GM12878 (cell line): Measurements from ENCODE around the gene NPEPPS. TPM values are rescaled to one million over a fixed set of nuclear protein-coding genes. Genes with fewer than 3 reads are reported as not detected.

ENCODE experiments used
- ATF3 ChIP-seq: IDR thresholded peaks from 2 replicates; pipeline ENCODE4 v1.6.1; 2011; ENCODE audit warnings: low read depth, mild to moderate bottlenecking, low read length, moderate library complexity, borderline replicate concordance; ENCODE audit errors: extremely low read depth
- BRCA1 ChIP-seq: IDR thresholded peaks from 2 replicates; pipeline ENCODE4 v1.6.1; 2011; ENCODE audit warnings: low read depth, low read length, improper control_type of control experiment
- ELK1 ChIP-seq: IDR thresholded peaks from 2 replicates; pipeline ENCODE4 v1.6.1; 2012; ENCODE audit warnings: low read depth, low read length, improper control_type of control experiment
- FOS ChIP-seq: IDR thresholded peaks from 3 replicates; pipeline ENCODE4 v1.6.1; 2011; ENCODE audit warnings: borderline replicate concordance; ENCODE audit not compliant: insufficient read length; ENCODE audit errors: extremely low read depth
- IKZF1 ChIP-seq: fragments of 450-650 bp; conservative IDR thresholded peaks from 2 replicates; pipeline ENCODE4 v1.6.1; 2017; ENCODE audit warnings: antibody characterized with exemption, mild to moderate bottlenecking
- JUNB ChIP-seq: IDR thresholded peaks from 2 replicates; pipeline ENCODE4 v1.6.1; 2016; ENCODE audit warnings: antibody characterized with exemption, mild to moderate bottlenecking
- KAT2A ChIP-seq: conservative IDR thresholded peaks from 2 replicates; pipeline ENCODE4 v1.6.1; 2011; ENCODE audit warnings: low read depth, low read length; ENCODE audit not compliant: control insufficient read depth
- KLF5 ChIP-seq: fragments of 450-650 bp; IDR thresholded peaks from 2 replicates; pipeline ENCODE4 v1.6.1; 2014; ENCODE audit warnings: mild to moderate bottlenecking; ENCODE audit not compliant: partially characterized antibody
- LARP7 ChIP-seq: fragments of 450-650 bp; IDR thresholded peaks from 2 replicates; pipeline ENCODE4 v1.6.1; 2017; ENCODE audit warnings: mild to moderate bottlenecking
- MYB ChIP-seq: fragments of 150-350 bp; IDR thresholded peaks from 2 replicates; pipeline ENCODE4 v1.6.1; 2014; ENCODE audit warnings: mild to moderate bottlenecking, low read depth, low read length, borderline replicate concordance
- NKRF ChIP-seq: fragments of 450-650 bp; conservative IDR thresholded peaks from 2 replicates; pipeline ENCODE4 v1.6.1; 2017; ENCODE audit warnings: mild to moderate bottlenecking, moderate library complexity
- NR2C1 ChIP-seq: fragments of 450-650 bp; IDR thresholded peaks from 2 replicates; pipeline ENCODE4 v1.6.1; 2017; ENCODE audit warnings: antibody characterized with exemption, mild to moderate bottlenecking, moderate library complexity
- PAX5 ChIP-seq: IDR thresholded peaks from 2 replicates; pipeline ENCODE4 v1.6.1; 2011; ENCODE audit warnings: low read depth, low read length, borderline replicate concordance
- POLR2A ChIP-seq: IDR thresholded peaks from 2 replicates; pipeline ENCODE4 v1.6.1; 2011; ENCODE audit warnings: low read depth, mild to moderate bottlenecking, low read length
- POLR2AphosphoS2 ChIP-seq: IDR thresholded peaks from 2 replicates; pipeline ENCODE4 v1.6.1; 2011; ENCODE audit warnings: low read depth, mild to moderate bottlenecking, low read length, improper control_type of control experiment, moderate library complexity
- POU2F2 ChIP-seq: IDR thresholded peaks from 3 replicates; pipeline ENCODE4 v1.6.1; 2011; ENCODE audit warnings: low read depth, mild to moderate bottlenecking, low read length, borderline replicate concordance
- RAD21 ChIP-seq: IDR thresholded peaks from 2 replicates; pipeline ENCODE4 v1.6.1; 2011; ENCODE audit warnings: mild to moderate bottlenecking, low read depth, low read length, moderate library complexity; ENCODE audit not compliant: insufficient read depth
- RFX5 ChIP-seq: IDR thresholded peaks from 2 replicates; pipeline ENCODE4 v1.6.1; 2011; ENCODE audit warnings: low read depth, low read length, improper control_type of control experiment
- SIN3A ChIP-seq: IDR thresholded peaks from 2 replicates; pipeline ENCODE4 v1.6.1; 2012; ENCODE audit warnings: low read depth, low read length, improper control_type of control experiment
- SMARCA5 ChIP-seq: fragments of 450-650 bp; IDR thresholded peaks from 2 replicates; pipeline ENCODE4 v1.6.1; 2017; ENCODE audit warnings: mild to moderate bottlenecking
- TARDBP ChIP-seq: IDR thresholded peaks from 2 replicates; pipeline ENCODE4 v1.6.1; 2016; ENCODE audit warnings: borderline replicate concordance
- TCF12 ChIP-seq: IDR thresholded peaks from 2 replicates; pipeline ENCODE4 v1.6.1; 2011; ENCODE audit warnings: low read depth, mild to moderate bottlenecking, low read length
- TCF3 ChIP-seq: IDR thresholded peaks from 2 replicates; pipeline ENCODE4 v1.6.1; 2012; ENCODE audit warnings: low read depth, mild to moderate bottlenecking, low read length, borderline replicate concordance; ENCODE audit not compliant: insufficient read depth
- TCF7 ChIP-seq: IDR thresholded peaks from 2 replicates; pipeline ENCODE4 v1.6.1; 2014; ENCODE audit warnings: antibody characterized with exemption, borderline replicate concordance
- YY1 ChIP-seq: IDR thresholded peaks from 2 replicates; pipeline ENCODE4 v1.6.1; 2011; ENCODE audit warnings: low read depth, mild to moderate bottlenecking, low read length
- ZNF384 ChIP-seq: IDR thresholded peaks from 2 replicates; pipeline ENCODE4 v1.6.1; 2012; ENCODE audit warnings: low read depth, mild to moderate bottlenecking, low read length, improper control_type of control experiment, borderline replicate concordance
- polyA plus RNA-seq, 11 experiments: library from polyadenylated mRNA; depleted of rRNA in 4 of 11; unstranded in 6 of 11; stranded (reverse) in 5 of 11; fragments of >200 nt; fragmentation: Nextera tagmentation in 4 of 11; fragmentation: Illumina TruSeq in 1 of 11; extraction: Ambion mirVana in 4 of 11; extraction: Trizol in 1 of 11; gene quantifications; 1 replicate in 1 of 11; 2 replicates in 10 of 11; pipeline versions ENCODE4 v1.2.1 to v1.2.3, GENCODE V29; 2011 to 2016; ENCODE audit warnings: inconsistent platforms in 2 of 11, missing spikeins in 2 of 11, low read depth in 1 of 11
- total RNA-seq, 4 experiments: library from RNA; depleted of rRNA in 3 of 4; stranded (reverse); fragments of >200 nt in 3 of 4; fragmentation: Illumina TruSeq in 1 of 4; extraction: Trizol in 1 of 4; gene quantifications; 2 replicates each; pipeline versions ENCODE4 v1.2.1 to v1.2.3, GENCODE V29; 2013 to 2021

NPEPPS gene
- total and polyA plus RNA-seq, 10 of the 15 experiments (the other 5 are each of a cell fraction or from before 2014, with no cell fraction given): 25.8 to 214 (median 64.6) TPM

- TF ChIP-seq PAX5: peak; percentile 67
- TF ChIP-seq RAD21: no peak
- TF ChIP-seq BRCA1: no peak
- no peak for TF ChIP-seq TCF7
- TF ChIP-seq POLR2AphosphoS2: no peak
- peak; percentile 95 for TF ChIP-seq IKZF1
- TF ChIP-seq JUNB: no peak
- 0 out of 2 replicates have a peak, but pooled peaks have one; percentile 44 for TF ChIP-seq ELK1
- TF ChIP-seq SMARCA5: peak; percentile 100
- peak; percentile 76 for TF ChIP-seq POLR2A
- peak; percentile 90 for TF ChIP-seq NKRF
- TF ChIP-seq TARDBP: peak; percentile 96
- TF ChIP-seq ATF3: no peak
- no peak for TF ChIP-seq KAT2A
- TF ChIP-seq TCF3: no peak; the same call in 1 of the 2 replicates
- TF ChIP-seq RFX5: peak; percentile 89
- peak; percentile 63 for TF ChIP-seq KLF5
- TF ChIP-seq YY1: peak; percentile 84
- no peak for TF ChIP-seq NR2C1
- peak; percentile 65 for TF ChIP-seq SIN3A
- peak; percentile 60 for TF ChIP-seq TCF12
- TF ChIP-seq MYB: no peak
- TF ChIP-seq ZNF384: no peak
- TF ChIP-seq POU2F2: peak; percentile 78
- TF ChIP-seq LARP7: peak; percentile 90
- TF ChIP-seq FOS: peak; percentile 66
Observed at GRCh38 chr17:47649153-47649971, 118.5 kb downstream of the NPEPPS start, which contains the start of gene KPNB1 (continued).
